ENCODE measurements around the gene MICU1. TPM values are rescaled to one million over a fixed set of nuclear protein-coding genes. Genes with fewer than 3 reads are reported as not detected.
"Not testable (repeated sequence)": the region's sequence is repeated elsewhere in the genome, so short reads cannot be mapped to it uniquely, and the experiment has no call there.

MICU1 gene
- total and polyA plus RNA-seq, 12 donors: 34.2 to 54.1 (median 44.3) TPM

DNA sequence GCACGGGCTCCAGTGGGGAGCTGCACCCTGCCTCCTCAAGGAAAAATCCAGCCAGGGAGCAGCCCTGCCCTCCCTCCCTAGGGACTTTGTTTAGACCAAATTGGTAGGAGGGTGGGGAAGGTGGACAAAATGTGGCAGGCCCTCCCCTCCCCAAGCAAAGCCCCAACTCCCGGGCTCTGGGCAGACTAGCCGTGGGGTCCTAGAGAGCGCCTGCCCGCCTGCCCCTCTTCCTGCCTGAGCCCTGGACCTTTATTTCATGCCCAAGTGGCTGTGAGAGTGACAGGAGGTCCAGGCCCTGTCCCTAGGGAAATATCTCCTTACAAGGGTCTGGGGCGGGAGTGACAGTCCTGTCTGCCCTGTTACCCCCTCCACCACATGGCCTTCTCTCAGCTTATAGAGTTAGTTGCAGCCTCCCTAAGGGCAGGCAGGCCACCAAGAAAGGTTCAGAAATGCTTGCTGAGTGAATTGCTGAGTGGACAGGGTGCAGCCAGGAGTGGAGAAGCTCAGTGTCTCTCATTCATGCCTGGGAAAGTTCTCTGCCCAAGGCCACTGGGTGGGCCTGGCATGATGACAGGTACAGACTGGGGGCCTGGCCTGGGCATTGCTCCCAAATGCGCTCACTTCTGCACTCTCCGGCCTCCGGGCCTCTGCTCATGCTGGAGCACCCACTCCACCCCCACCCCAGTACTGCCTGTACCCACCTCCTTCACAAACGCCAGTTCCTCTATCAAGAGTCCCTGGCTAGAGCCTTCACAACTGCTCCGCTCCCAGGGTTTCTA is 296.4 kb downstream of the MICU1 start:
- DNase-seq (no peak), ATAC-seq (no peak)
- Histone ChIP-seq H3K4me3 (no peak overlapping the region), H3K9me3 (no peaks in the 10 kb centered on the region), H3K27ac (peak overlapping the region in 6 of 10 donors; percentile 8 to 94 (median 70)), H3K4me1 (peaks cover 42 to 96% (median 83%) of the 10 kb centered on the region in 9 donors), H3K27me3 (no peaks in the 10 kb centered on the region), H3K36me3 (peaks cover 0 to 13% (median 0%) of the 10 kb centered on the region in 9 donors)
- intact Hi-C loops (cut with DNase I): loop anchor here (2.0 to 10.0 kb wide), 13 partner anchors 52 to 432 kb away; partner anchors contain the start of genes CHST3 (in 4 of the 10), ANAPC16 (in 2 of the 10), ASCC1 (in 2 of the 10) and DDIT4 (in 1 of the 10)
- 79 to 87% methylated on average over 11 of the region's 11 CpGs for WGBS, 2 donors
- TF ChIP-seq, protein P1, sequence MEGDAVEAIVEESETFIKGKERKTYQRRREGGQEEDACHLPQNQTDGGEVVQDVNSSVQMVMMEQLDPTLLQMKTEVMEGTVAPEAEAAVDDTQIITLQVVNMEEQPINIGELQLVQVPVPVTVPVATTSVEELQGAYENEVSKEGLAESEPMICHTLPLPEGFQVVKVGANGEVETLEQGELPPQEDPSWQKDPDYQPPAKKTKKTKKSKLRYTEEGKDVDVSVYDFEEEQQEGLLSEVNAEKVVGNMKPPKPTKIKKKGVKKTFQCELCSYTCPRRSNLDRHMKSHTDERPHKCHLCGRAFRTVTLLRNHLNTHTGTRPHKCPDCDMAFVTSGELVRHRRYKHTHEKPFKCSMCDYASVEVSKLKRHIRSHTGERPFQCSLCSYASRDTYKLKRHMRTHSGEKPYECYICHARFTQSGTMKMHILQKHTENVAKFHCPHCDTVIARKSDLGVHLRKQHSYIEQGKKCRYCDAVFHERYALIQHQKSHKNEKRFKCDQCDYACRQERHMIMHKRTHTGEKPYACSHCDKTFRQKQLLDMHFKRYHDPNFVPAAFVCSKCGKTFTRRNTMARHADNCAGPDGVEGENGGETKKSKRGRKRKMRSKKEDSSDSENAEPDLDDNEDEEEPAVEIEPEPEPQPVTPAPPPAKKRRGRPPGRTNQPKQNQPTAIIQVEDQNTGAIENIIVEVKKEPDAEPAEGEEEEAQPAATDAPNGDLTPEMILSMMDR (IDR thresholded peaks at IDR 0.05): no peak

- H3K4me3 ChIP-seq: no peak overlapping the region
- H3K27ac ChIP-seq: peak overlapping the region; percentile 39 to 94 (median 78)
- peaks cover 0 to 9% (median 0%) of the 10 kb centered on the region in 9 donors for H3K36me3 ChIP-seq
- H3K27me3 ChIP-seq: no peaks in the 10 kb centered on the region
- ATAC-seq (no peak), DNase-seq (no peak)
- intact Hi-C loops (cut with DNase I): loop anchor here in 5 of 10 donors (2.0 to 10.0 kb wide), 8 partner anchors 52 to 202 kb away; partner anchors contain the start of genes ANAPC16 (in 1 of the 5), ASCC1 (in 1 of the 5) and DDIT4 (in 1 of the 5)
- TF ChIP-seq, protein P1 (IDR thresholded peaks at IDR 0.05): no peak
- H3K4me1 ChIP-seq: peaks cover 38 to 93% (median 83%) of the 10 kb centered on the region in 9 donors
- WGBS, 2 donors: 61 to 74% methylated on average over 5 of the region's 5 CpGs
- no peaks in the 10 kb centered on the region for H3K9me3 ChIP-seq
These were observed 297.1 kb downstream of the MICU1 start for GRCh38 chr10:72328829-72329204.

- 14 to 16% methylated on average over 14 of the region's 14 CpGs for WGBS, 2 donors
- intact Hi-C loops (cut with DNase I): loop anchor here in 5 of 10 donors (2.0 to 10.0 kb wide), 8 partner anchors 51 to 201 kb away; partner anchors contain the start of genes ANAPC16 (in 1 of the 5), ASCC1 (in 1 of the 5) and DDIT4 (in 1 of the 5)
- TF ChIP-seq, protein P1 (IDR thresholded peaks at IDR 0.05): peak; percentile 44 to 80 (median 71)
- ATAC-seq: peak; percentile 41 to 73 (median 62)
- peak; percentile 77 to 79 for DNase-seq
- H3K36me3 ChIP-seq: peaks cover 0 to 3% (median 0%) of the 10 kb centered on the region in 9 donors
- peak overlapping the region; percentile 39 to 94 (median 78) for H3K27ac ChIP-seq
- H3K4me3 ChIP-seq: no peak overlapping the region
- no peaks in the 10 kb centered on the region for H3K9me3 ChIP-seq
- peaks cover 35 to 90% (median 82%) of the 10 kb centered on the region in 9 donors for H3K4me1 ChIP-seq
- no peaks in the 10 kb centered on the region for H3K27me3 ChIP-seq
These were observed 297.6 kb downstream of the MICU1 start for GRCh38 chr10:72328045-72328828.

DNA sequence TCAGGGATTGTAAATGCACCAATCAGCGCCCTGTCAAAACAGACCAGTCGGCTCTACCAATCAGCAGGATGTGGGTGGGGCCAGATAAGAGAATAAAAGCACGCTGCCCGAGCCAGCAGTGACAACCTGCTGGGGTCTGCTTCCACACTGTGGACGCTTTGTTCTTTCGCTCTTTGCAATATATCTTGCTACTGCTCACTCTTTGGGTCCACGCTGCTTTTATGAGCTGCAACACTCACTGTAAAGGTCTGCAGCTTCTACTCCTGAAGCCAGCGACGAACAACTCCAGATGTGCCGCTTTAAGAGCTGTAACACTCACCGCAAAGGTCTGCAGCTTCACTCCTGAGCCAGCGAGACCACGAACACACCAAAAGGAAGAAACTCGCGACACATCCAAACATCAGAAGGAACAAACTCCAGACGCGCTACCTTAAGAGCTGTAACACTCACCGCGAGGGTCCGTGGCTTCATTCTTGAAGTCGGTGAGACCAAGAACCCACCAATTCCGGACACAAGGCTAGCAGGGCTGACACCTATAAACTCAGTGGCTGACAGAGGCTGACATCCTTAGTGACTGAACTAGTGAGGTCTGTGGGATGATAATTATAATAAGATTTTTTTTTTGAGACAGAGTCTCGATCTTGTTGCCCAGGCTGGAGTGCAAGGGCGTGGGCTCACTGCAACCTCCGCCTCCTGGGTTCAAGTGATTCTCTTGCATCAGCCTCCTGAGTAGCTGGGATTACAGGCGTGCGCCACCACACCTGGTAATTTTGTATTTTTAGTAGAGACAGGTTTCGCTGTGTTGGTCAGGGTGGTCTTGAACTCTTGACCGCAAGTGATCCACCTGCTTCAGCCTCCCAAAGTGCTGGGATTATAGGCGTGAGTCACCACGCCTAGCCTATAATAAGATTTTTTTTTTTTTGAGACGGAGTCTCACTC is 298.9 kb downstream of the MICU1 start:
- intact Hi-C loops (cut with DNase I): loop anchor here in 4 of 10 donors (5.0 to 10.0 kb wide), 7 partner anchors 50 to 200 kb away; partner anchors contain the start of genes ANAPC16 (in 1 of the 4), ASCC1 (in 1 of the 4) and DDIT4 (in 1 of the 4)
- not testable (repeated sequence) for H3K36me3 ChIP-seq, H3K27me3 ChIP-seq, DNase-seq, H3K9me3 ChIP-seq, ATAC-seq
- H3K4me3 ChIP-seq: peak overlapping the region in 1 of 10 donors; percentile 36
- peaks cover 30 to 90% (median 69%) of the 10 kb centered on the region in 9 donors for H3K4me1 ChIP-seq
- peak overlapping the region in 5 of 10 donors; percentile 77 to 94 (median 86) for H3K27ac ChIP-seq
- 89 to 91% methylated on average over 32 of the region's 32 CpGs for WGBS, 2 donors

GRCh38 chr10:72325243-72326175 is 300.4 kb downstream of the MICU1 start:
- intact Hi-C loops (cut with DNase I): loop anchor here in 6 of 10 donors (2.0 to 10.0 kb wide), 9 partner anchors 48 to 198 kb away; partner anchors contain the start of genes DDIT4 (in 2 of the 6), ANAPC16 (in 1 of the 6) and ASCC1 (in 1 of the 6)
- H3K36me3 ChIP-seq, H3K27me3 ChIP-seq, H3K9me3 ChIP-seq: not testable (repeated sequence)
- peaks cover 30 to 90% (median 66%) of the 10 kb centered on the region in 9 donors for H3K4me1 ChIP-seq
- peak overlapping the region in 7 of 10 donors; percentile 7 to 38 (median 24) for H3K4me3 ChIP-seq
- peak overlapping the region; percentile 80 to 91 (median 86) for H3K27ac ChIP-seq
- ATAC-seq (peak; percentile 38 to 74 (median 66)), DNase-seq (peak; percentile 75 to 86)
- 52 to 54% methylated on average over 49 of the region's 49 CpGs for WGBS, 2 donors

All from heart right ventricle (tissue), 16 donors.